Body of pancreas (tissue), 4 donors: Measurements from ENCODE around the gene OLFML2A. TPM values are rescaled to one million over a fixed set of nuclear protein-coding genes. Genes with fewer than 3 reads are reported as not detected.

Experiments used
- ATAC-seq: fragments of 150-250 bp; one replicate; pipeline ENCODE4 v1.9.1; 2016
- DNase-seq, 4 donors: peaks; one replicate each; pipeline ENCODE4 v3.0.0-alpha.2; 2019
- H3K27ac ChIP-seq, 4 donors: fragments of 200-600 bp; sonication (generic); 1 replicate in 3 of 4; 2 replicates in 1 of 4; pipeline versions ENCODE4 v1.5.1 to v1.6.1; 2016 to 2019; ENCODE audit warnings: mild to moderate bottlenecking in 1 of 4, mixed read lengths in 1 of 4, moderate library complexity in 1 of 4
- H3K27me3 ChIP-seq, 2 donors: fragments of 200-600 bp; sonication (generic); one replicate each; pipeline ENCODE4 v1.6.0; 2016; ENCODE audit warnings: mild to moderate bottlenecking in 1 of 2
- H3K36me3 ChIP-seq, 2 donors: fragments of 200-600 bp; sonication (generic); replicated peaks in 1 of 2; 2 replicates each; pipeline ENCODE4 v1.5.1; 2016; ENCODE audit warnings: low read depth in 2 of 2; ENCODE audit not compliant: insufficient read depth in 1 of 2
- H3K4me1 ChIP-seq: fragments of 200-600 bp; sonication (generic); one replicate; pipeline ENCODE4 v1.6.0; 2016
- H3K4me3 ChIP-seq, 2 donors: fragments of 200-600 bp; sonication (generic); 1 replicate in 1 of 2; 2 replicates in 1 of 2; pipeline ENCODE4 v1.5.1; 2016 to 2019
- H3K9me3 ChIP-seq, 3 donors: fragments of 200-600 bp; sonication (generic); 1 replicate in 2 of 3; 2 replicates in 1 of 3; pipeline ENCODE4 v1.5.1; 2016
- CTCF ChIP-seq, 7 experiments: fragments of 450-650 bp in 4 of 7; fragments of 200-600 bp in 3 of 7; sonication (generic) in 3 of 7; IDR thresholded peaks; one replicate each; pipeline ENCODE4 v1.5.1; 2016 to 2019; ENCODE audit warnings: antibody characterized with exemption in 7 of 7
- POLR2A ChIP-seq, 3 donors: fragments of 450-650 bp; IDR thresholded peaks; one replicate each; pipeline ENCODE4 v1.6.1; 2016; ENCODE audit warnings: antibody characterized with exemption in 3 of 3, mild to moderate bottlenecking in 2 of 3
- WGBS, 2 donors: methylation state at CpG; one replicate each; pipeline ENCODE4 v1.1.5; 2017; 5-methylcytosine and 5-hydroxymethylcytosine counted together
- intact Hi-C: fragments of 100-400 bp; cut with DNase I; formaldehyde crosslinking; loops from one replicate; pipeline ENCODE4 v1.15.1; 2023
- total RNA-seq, 2 donors: library from RNA; depleted of rRNA; stranded (reverse); fragments of >200 nt; gene quantifications; one replicate each; pipeline ENCODE4 v1.1.0, GENCODE V29; 2016

The OLFML2A gene
- total RNA-seq, 2 donors from 2014 or later, result 4.4 to 5.3 TPM

- no peaks in the 10 kb centered on the region for H3K9me3 ChIP-seq
- no peaks in the 10 kb centered on the region for H3K27me3 ChIP-seq
- no peak overlapping the region for H3K4me3 ChIP-seq
- no peaks in the 10 kb centered on the region for H3K36me3 ChIP-seq
- TF ChIP-seq CTCF (IDR thresholded peaks at IDR 0.05), result no peak
- no peak for TF ChIP-seq POLR2A (IDR thresholded peaks at IDR 0.05)
- H3K4me1 ChIP-seq, result peaks cover 31% of the 10 kb centered on the region
- DNase-seq (no peak), ATAC-seq (no peak)
- intact Hi-C loops, result loop anchor here (2.0 kb wide), 1 partner anchor 81 kb away; no protein-coding TSS in a partner anchor
- 68 to 81% methylated on average over 1 of the region's 1 CpG for WGBS, 2 donors
- H3K27ac ChIP-seq, result no peak overlapping the region
These were observed 3.3 kb upstream of the OLFML2A start for GRCh38 chr9:124773473-124774128.

GRCh38 chr9:124774129-124774978, 2.6 kb upstream of the OLFML2A start:
- Histone ChIP-seq H3K4me1 (peaks cover 27% of the 10 kb centered on the region), H3K36me3 (no peaks in the 10 kb centered on the region), H3K4me3 (no peak overlapping the region), H3K9me3 (no peaks in the 10 kb centered on the region), H3K27me3 (no peaks in the 10 kb centered on the region), H3K27ac (no peak overlapping the region)
- peak; percentile 84 to 90 (median 88) for DNase-seq
- WGBS, 2 donors, result 30 to 31% methylated on average over 14 to 15 of the region's 15 CpGs
- TF ChIP-seq CTCF (IDR thresholded peaks at IDR 0.05) (peak; percentile 69 to 90 (median 88)), POLR2A (IDR thresholded peaks at IDR 0.05) (no peak)
- intact Hi-C loops, result no loop called here
- peak; percentile 11 for ATAC-seq

DNA sequence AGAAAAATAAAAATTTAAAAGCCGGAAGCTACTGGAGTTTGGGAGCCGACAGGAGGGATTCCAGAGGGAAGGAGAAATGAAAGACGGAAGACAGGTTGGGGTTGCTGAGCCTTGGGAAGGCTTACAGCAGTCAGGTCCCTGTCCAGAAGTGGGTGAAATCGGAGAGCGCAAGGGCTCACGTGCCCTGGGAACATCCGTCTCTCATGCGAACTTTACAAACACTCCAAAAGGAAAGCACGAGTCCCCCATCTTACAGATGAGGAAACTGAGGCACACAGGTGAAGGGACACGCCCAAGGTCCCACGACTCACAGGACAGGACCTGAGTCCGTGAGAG, 347 bp upstream of the OLFML2A start:
- DNase-seq (no peak), ATAC-seq (no peak)
- H3K36me3 ChIP-seq, result no peaks in the 10 kb centered on the region
- H3K27ac ChIP-seq, result peak overlapping the region in 1 of 4 donors; percentile 48
- H3K4me1 ChIP-seq, result peaks cover 26% of the 10 kb centered on the region
- intact Hi-C loops, result no loop called here
- WGBS, 2 donors, result 20 to 22% methylated on average over 9 to 12 of the region's 12 CpGs
- no peak for TF ChIP-seq CTCF (IDR thresholded peaks at IDR 0.05)
- TF ChIP-seq POLR2A (IDR thresholded peaks at IDR 0.05), result no peak
- H3K4me3 ChIP-seq, result peak overlapping the region in 1 of 2 donors; percentile 31
- no peaks in the 10 kb centered on the region for H3K27me3 ChIP-seq
- H3K9me3 ChIP-seq, result no peaks in the 10 kb centered on the region

GRCh38 chr9:124778575-124779367, 1.8 kb downstream of the OLFML2A start:
- ATAC-seq (no peak), DNase-seq (no peak)
- Histone ChIP-seq H3K4me1 (peaks cover 19% of the 10 kb centered on the region), H3K9me3 (no peaks in the 10 kb centered on the region), H3K27me3 (no peaks in the 10 kb centered on the region), H3K27ac (no peak overlapping the region), H3K4me3 (no peak overlapping the region), H3K36me3 (no peaks in the 10 kb centered on the region)
- intact Hi-C loops, result no loop called here
- no peak for TF ChIP-seq CTCF (IDR thresholded peaks at IDR 0.05)
- TF ChIP-seq POLR2A (IDR thresholded peaks at IDR 0.05), result no peak
- WGBS, 2 donors, result 74 to 77% methylated on average over 11 of the region's 11 CpGs
